Measurements from ENCODE around the gene MCUR1.

Gene MCUR1

DNA sequence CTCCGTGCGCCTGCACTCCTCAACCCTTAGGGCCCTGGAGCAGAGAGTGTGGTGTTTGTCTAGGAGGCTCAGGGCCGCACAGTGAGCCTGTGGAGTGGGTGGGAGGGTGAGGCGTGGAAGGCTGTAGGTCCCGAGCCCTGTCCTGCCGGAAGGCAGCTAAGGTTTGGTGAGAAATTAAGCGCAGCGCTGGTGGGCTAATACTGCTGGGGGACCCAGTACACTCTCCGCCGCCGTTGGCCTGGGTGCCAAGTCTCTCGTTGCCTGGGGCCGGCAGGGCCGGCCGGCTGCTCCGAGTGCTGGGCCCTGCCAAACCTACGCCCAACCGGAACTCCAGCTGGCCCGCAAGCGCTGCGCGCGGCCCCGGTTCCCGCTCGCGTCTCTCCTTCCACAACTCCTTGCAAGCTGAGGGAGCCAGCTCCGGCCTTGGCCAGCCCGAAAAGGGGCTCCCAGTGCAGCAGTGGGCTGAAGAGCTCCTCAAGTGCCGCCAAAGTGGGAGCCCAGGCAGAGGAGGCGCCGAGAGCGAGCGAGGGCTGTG is 40.4 kb upstream of the MCUR1 start:
- H3K27me3 ChIP-seq (ENCODE audit: control insufficient read depth in 1 of 2, insufficient read depth in 1 of 2, low read length in 2 of 2), result peaks cover 0 to 22% of the 10 kb centered on the region in 2 experiments
- H2AK5ac ChIP-seq (ENCODE audit: low read length, severe bottlenecking), result no peak overlapping the region
- H3K4me1 ChIP-seq (ENCODE audit: control insufficient read depth, insufficient read depth, low read depth, low read length), result no peaks in the 10 kb centered on the region
- no peaks in the 10 kb centered on the region for H3K9me3 ChIP-seq (ENCODE audit: control insufficient read depth, low read length)
- no peak overlapping the region for H3K18ac ChIP-seq (ENCODE audit: low read depth in 1 of 2, low read length in 2 of 2)
- no peak overlapping the region for H2BK120ac ChIP-seq (ENCODE audit: low read depth, low read length)
- no peaks in the 10 kb centered on the region for H3K36me3 ChIP-seq (ENCODE audit: control insufficient read depth in 1 of 2, insufficient read depth in 2 of 2, low read depth in 1 of 2, low read length in 2 of 2)
- no peak overlapping the region for H3K4ac ChIP-seq (ENCODE audit: low read depth in 1 of 2, low read length in 2 of 2)
- H3K23ac ChIP-seq (ENCODE audit: low read length in 2 of 2), result no peak overlapping the region
- no peak overlapping the region for H3K4me2 ChIP-seq (ENCODE audit: low read length, poor library complexity, severe bottlenecking)
- 95% methylated on average over 30 of the region's 34 CpGs for WGBS
- H2BK15ac ChIP-seq (ENCODE audit: low read depth, poor library complexity, severe bottlenecking), result no peak overlapping the region
- H4K91ac ChIP-seq (ENCODE audit: low read length), result no peak overlapping the region
- no peak overlapping the region for H3K27ac ChIP-seq (ENCODE audit: low read length, poor library complexity, severe bottlenecking)
- H2BK5ac ChIP-seq (ENCODE audit: low read depth, low read length, poor library complexity, severe bottlenecking), result no peak overlapping the region
- no peak overlapping the region for H2BK12ac ChIP-seq (ENCODE audit: low read length in 2 of 2)
- no peak overlapping the region for H3K4me3 ChIP-seq (ENCODE audit: insufficient read depth in 1 of 2, low read depth in 1 of 2, low read length in 2 of 2)
- no peak for DNase-seq
- no peak overlapping the region for H4K8ac ChIP-seq (ENCODE audit: low read length)
- H3K79me1 ChIP-seq (replicated peaks; ENCODE audit: low read length, poor library complexity, severe bottlenecking), result no peaks in the 10 kb centered on the region
- H3K9ac ChIP-seq (ENCODE audit: low read length), result no peak overlapping the region
- H2AFZ ChIP-seq (ENCODE audit: low read depth, low read length), result no peak overlapping the region
- H3K14ac ChIP-seq (ENCODE audit: low read length in 2 of 2), result no peak overlapping the region

DNA sequence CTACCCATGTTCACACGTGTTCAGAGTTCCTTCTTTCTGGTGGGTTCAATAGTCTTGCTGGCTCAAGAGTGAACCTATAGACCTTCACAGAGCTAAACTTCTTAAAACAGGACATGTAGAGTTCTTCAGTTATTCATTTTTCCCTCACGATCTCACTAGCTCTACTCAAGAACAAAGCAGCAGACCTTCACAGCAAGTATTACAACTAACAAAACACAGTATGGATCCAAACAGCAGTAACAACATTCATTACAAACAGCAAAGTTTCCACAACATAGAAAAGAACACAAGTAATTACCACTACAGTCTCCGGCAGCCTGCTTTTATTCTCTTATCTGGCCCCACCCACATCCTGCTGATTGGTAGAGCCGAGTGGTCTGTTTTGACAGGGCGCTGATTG is 39.5 kb upstream of the MCUR1 start:
- no peak overlapping the region for H2BK120ac ChIP-seq (ENCODE audit: low read depth, low read length)
- no peaks in the 10 kb centered on the region for H3K79me1 ChIP-seq (replicated peaks; ENCODE audit: low read length, poor library complexity, severe bottlenecking)
- H3K4me3 ChIP-seq (ENCODE audit: insufficient read depth in 1 of 2, low read depth in 1 of 2, low read length in 2 of 2), result no peak overlapping the region
- H3K4ac ChIP-seq (ENCODE audit: low read depth in 1 of 2, low read length in 2 of 2), result no peak overlapping the region
- H3K14ac ChIP-seq (ENCODE audit: low read length in 2 of 2), result no peak overlapping the region
- H3K36me3 ChIP-seq (ENCODE audit: control insufficient read depth in 1 of 2, insufficient read depth in 2 of 2, low read depth in 1 of 2, low read length in 2 of 2), result no peaks in the 10 kb centered on the region
- DNase-seq, result no peak
- H3K23ac ChIP-seq (ENCODE audit: low read length in 2 of 2), result no peak overlapping the region
- H2BK5ac ChIP-seq (ENCODE audit: low read depth, low read length, poor library complexity, severe bottlenecking), result no peak overlapping the region
- H2AK5ac ChIP-seq (ENCODE audit: low read length, severe bottlenecking), result no peak overlapping the region
- no peak overlapping the region for H2BK12ac ChIP-seq (ENCODE audit: low read length in 2 of 2)
- no peak overlapping the region for H4K91ac ChIP-seq (ENCODE audit: low read length)
- H3K4me1 ChIP-seq (ENCODE audit: control insufficient read depth, insufficient read depth, low read depth, low read length), result no peaks in the 10 kb centered on the region
- H4K8ac ChIP-seq (ENCODE audit: low read length), result no peak overlapping the region
- no peak overlapping the region for H3K4me2 ChIP-seq (ENCODE audit: low read length, poor library complexity, severe bottlenecking)
- WGBS, result 100% methylated on average over 2 of the region's 5 CpGs
- no peak overlapping the region for H3K9ac ChIP-seq (ENCODE audit: low read length)
- no peak overlapping the region for H3K18ac ChIP-seq (ENCODE audit: low read depth in 1 of 2, low read length in 2 of 2)
- H3K27ac ChIP-seq (ENCODE audit: low read length, poor library complexity, severe bottlenecking), result no peak overlapping the region
- H2AFZ ChIP-seq (ENCODE audit: low read depth, low read length), result no peak overlapping the region
- H3K9me3 ChIP-seq (ENCODE audit: control insufficient read depth, low read length), result no peaks in the 10 kb centered on the region
- peaks cover 0 to 15% of the 10 kb centered on the region in 2 experiments for H3K27me3 ChIP-seq (ENCODE audit: control insufficient read depth in 1 of 2, insufficient read depth in 1 of 2, low read length in 2 of 2)
- no peak overlapping the region for H2BK15ac ChIP-seq (ENCODE audit: low read depth, poor library complexity, severe bottlenecking)

DNA sequence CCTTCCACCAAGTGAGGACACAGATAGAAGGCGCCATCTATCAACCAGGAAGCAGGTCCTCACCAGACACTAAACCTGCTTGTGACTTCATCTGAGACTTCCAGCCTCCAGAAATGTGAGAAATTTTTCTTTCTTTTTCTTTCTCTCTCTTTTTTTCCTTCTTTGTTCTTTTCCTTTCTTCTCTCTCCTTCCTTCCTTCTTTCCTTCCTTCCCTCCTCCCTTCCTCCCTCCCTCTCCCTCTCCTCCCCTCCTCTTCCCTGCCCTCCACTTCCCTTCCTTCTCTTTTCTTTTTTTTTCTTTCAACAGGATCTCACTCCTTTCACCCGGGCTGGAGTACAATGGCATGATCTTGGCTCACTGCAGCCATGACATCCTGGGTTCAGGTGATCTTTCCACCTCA is 37.4 kb upstream of the MCUR1 start:
- Histone ChIP-seq H3K4me3 (ENCODE audit: insufficient read depth in 1 of 2, low read depth in 1 of 2, low read length in 2 of 2) (no peak overlapping the region), H3K9ac (ENCODE audit: low read length) (no peak overlapping the region), H3K23ac (ENCODE audit: low read length in 2 of 2) (no peak overlapping the region), H4K8ac (ENCODE audit: low read length) (no peak overlapping the region), H3K79me1 (replicated peaks; ENCODE audit: low read length, poor library complexity, severe bottlenecking) (no peaks in the 10 kb centered on the region), H3K27ac (ENCODE audit: low read length, poor library complexity, severe bottlenecking) (no peak overlapping the region), H3K36me3 (ENCODE audit: control insufficient read depth in 1 of 2, insufficient read depth in 2 of 2, low read depth in 1 of 2, low read length in 2 of 2) (no peaks in the 10 kb centered on the region), H3K18ac (ENCODE audit: low read depth in 1 of 2, low read length in 2 of 2) (no peak overlapping the region), H2BK120ac (ENCODE audit: low read depth, low read length) (no peak overlapping the region), H3K9me3 (ENCODE audit: control insufficient read depth, low read length) (no peaks in the 10 kb centered on the region), H3K4ac (ENCODE audit: low read depth in 1 of 2, low read length in 2 of 2) (no peak overlapping the region), H2AK5ac (ENCODE audit: low read length, severe bottlenecking) (no peak overlapping the region), H2BK5ac (ENCODE audit: low read depth, low read length, poor library complexity, severe bottlenecking) (no peak overlapping the region), H4K91ac (ENCODE audit: low read length) (no peak overlapping the region), H2BK15ac (ENCODE audit: low read depth, poor library complexity, severe bottlenecking) (no peak overlapping the region), H3K14ac (ENCODE audit: low read length in 2 of 2) (no peak overlapping the region), H3K4me2 (ENCODE audit: low read length, poor library complexity, severe bottlenecking) (no peak overlapping the region), H2AFZ (ENCODE audit: low read depth, low read length) (no peak overlapping the region), H3K27me3 (ENCODE audit: control insufficient read depth in 1 of 2, insufficient read depth in 1 of 2, low read length in 2 of 2) (peaks cover 0 to 22% of the 10 kb centered on the region in 2 experiments), H3K4me1 (ENCODE audit: control insufficient read depth, insufficient read depth, low read depth, low read length) (peaks cover under 1% of the 10 kb centered on the region), H2BK12ac (ENCODE audit: low read length in 2 of 2) (no peak overlapping the region)
- DNase-seq, result no peak
- 79% methylated on average over 2 of the region's 2 CpGs for WGBS

DNA sequence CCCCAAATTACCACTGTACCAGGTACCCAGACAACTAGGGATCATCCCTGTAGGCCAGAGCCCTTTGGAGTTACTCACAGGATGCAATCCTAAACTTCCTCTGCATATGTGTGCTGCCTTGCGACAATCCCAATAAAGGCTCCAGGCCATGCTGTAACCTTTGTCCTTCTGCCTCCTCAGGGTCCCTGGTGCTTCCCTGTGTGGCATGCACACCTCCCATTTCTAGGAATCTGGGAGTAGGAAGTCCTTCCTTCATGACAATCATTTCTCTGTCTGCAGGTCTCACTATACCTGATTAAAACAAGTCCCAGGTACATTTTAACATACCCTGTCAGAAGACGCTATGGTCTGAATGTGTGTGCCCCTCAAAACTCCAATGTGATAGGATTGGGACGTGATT is 37.0 kb upstream of the MCUR1 start:
- H2BK5ac ChIP-seq (ENCODE audit: low read depth, low read length, poor library complexity, severe bottlenecking), result no peak overlapping the region

More for the DNA sequence above, 37.0 kb upstream of the MCUR1 start:
- Histone ChIP-seq H3K9me3 (ENCODE audit: control insufficient read depth, low read length) (no peaks in the 10 kb centered on the region), H3K36me3 (ENCODE audit: control insufficient read depth in 1 of 2, insufficient read depth in 2 of 2, low read depth in 1 of 2, low read length in 2 of 2) (no peaks in the 10 kb centered on the region), H2BK120ac (ENCODE audit: low read depth, low read length) (no peak overlapping the region), H4K91ac (ENCODE audit: low read length) (no peak overlapping the region), H2BK15ac (ENCODE audit: low read depth, poor library complexity, severe bottlenecking) (no peak overlapping the region), H3K9ac (ENCODE audit: low read length) (no peak overlapping the region), H4K8ac (ENCODE audit: low read length) (no peak overlapping the region), H3K27me3 (ENCODE audit: control insufficient read depth in 1 of 2, insufficient read depth in 1 of 2, low read length in 2 of 2) (peaks cover 0 to 24% of the 10 kb centered on the region in 2 experiments), H3K27ac (ENCODE audit: low read length, poor library complexity, severe bottlenecking) (no peak overlapping the region), H3K4me1 (ENCODE audit: control insufficient read depth, insufficient read depth, low read depth, low read length) (peaks cover 2% of the 10 kb centered on the region), H2AFZ (ENCODE audit: low read depth, low read length) (no peak overlapping the region), H3K79me1 (replicated peaks; ENCODE audit: low read length, poor library complexity, severe bottlenecking) (no peaks in the 10 kb centered on the region), H2BK12ac (ENCODE audit: low read length in 2 of 2) (no peak overlapping the region), H3K14ac (ENCODE audit: low read length in 2 of 2) (no peak overlapping the region), H2AK5ac (ENCODE audit: low read length, severe bottlenecking) (no peak overlapping the region), H3K4ac (ENCODE audit: low read depth in 1 of 2, low read length in 2 of 2) (no peak overlapping the region), H3K23ac (ENCODE audit: low read length in 2 of 2) (no peak overlapping the region), H3K4me3 (ENCODE audit: insufficient read depth in 1 of 2, low read depth in 1 of 2, low read length in 2 of 2) (no peak overlapping the region), H3K18ac (ENCODE audit: low read depth in 1 of 2, low read length in 2 of 2) (no peak overlapping the region), H3K4me2 (ENCODE audit: low read length, poor library complexity, severe bottlenecking) (no peak overlapping the region)
- DNase-seq, result no peak
- 78% methylated on average over 3 of the region's 3 CpGs for WGBS

Data from mesenchymal stem cell (in vitro differentiated cells and primary cell).